ENCODE measurements around the gene TEAD2.

The TEAD2 gene

DNA sequence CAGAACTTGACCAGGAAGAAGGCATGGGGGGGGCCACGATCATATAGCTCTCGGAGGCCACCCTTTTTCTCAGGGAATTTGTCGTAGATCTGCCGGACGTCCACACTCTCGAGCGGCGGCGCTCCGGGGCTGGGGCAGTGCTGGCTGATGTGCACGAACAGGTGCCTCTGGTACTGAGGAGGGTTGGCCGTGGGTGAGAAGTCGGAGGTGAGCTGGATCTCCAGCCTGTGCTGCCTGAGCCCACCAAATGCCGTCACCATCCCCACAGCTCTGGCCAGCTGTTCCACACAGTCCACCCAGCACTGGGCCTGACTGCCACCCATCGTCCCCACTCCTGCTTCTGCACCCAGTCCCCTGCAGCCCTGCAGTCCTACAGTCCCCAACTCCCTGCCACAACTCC is 15.0 kb downstream of the TEAD2 start:
- ATAC-seq: no peak
- TF ChIP-seq, protein P1, sequence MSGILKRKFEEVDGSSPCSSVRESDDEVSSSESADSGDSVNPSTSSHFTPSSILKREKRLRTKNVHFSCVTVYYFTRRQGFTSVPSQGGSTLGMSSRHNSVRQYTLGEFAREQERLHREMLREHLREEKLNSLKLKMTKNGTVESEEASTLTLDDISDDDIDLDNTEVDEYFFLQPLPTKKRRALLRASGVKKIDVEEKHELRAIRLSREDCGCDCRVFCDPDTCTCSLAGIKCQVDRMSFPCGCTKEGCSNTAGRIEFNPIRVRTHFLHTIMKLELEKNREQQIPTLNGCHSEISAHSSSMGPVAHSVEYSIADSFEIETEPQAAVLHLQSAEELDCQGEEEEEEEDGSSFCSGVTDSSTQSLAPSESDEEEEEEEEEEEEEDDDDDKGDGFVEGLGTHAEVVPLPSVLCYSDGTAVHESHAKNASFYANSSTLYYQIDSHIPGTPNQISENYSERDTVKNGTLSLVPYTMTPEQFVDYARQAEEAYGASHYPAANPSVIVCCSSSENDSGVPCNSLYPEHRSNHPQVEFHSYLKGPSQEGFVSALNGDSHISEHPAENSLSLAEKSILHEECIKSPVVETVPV (CRISPR knock-in tag; IDR thresholded peaks at IDR 0.05): no peak
- TF ChIP-seq PPARA (CRISPR knock-in tag; IDR thresholded peaks at IDR 0.05; ENCODE audit: borderline replicate concordance) (no peak), ZNF8 (CRISPR knock-in tag; IDR thresholded peaks at IDR 0.05) (no peak), ZFP30 (CRISPR knock-in tag; IDR thresholded peaks at IDR 0.05) (no peak), ESRRG (CRISPR knock-in tag; IDR thresholded peaks at IDR 0.05) (no peak), ZC3H10 (CRISPR knock-in tag; IDR thresholded peaks at IDR 0.05) (no peak), ZFP3 (CRISPR knock-in tag; IDR thresholded peaks at IDR 0.05) (no peak)
- TF ChIP-seq, protein P2, sequence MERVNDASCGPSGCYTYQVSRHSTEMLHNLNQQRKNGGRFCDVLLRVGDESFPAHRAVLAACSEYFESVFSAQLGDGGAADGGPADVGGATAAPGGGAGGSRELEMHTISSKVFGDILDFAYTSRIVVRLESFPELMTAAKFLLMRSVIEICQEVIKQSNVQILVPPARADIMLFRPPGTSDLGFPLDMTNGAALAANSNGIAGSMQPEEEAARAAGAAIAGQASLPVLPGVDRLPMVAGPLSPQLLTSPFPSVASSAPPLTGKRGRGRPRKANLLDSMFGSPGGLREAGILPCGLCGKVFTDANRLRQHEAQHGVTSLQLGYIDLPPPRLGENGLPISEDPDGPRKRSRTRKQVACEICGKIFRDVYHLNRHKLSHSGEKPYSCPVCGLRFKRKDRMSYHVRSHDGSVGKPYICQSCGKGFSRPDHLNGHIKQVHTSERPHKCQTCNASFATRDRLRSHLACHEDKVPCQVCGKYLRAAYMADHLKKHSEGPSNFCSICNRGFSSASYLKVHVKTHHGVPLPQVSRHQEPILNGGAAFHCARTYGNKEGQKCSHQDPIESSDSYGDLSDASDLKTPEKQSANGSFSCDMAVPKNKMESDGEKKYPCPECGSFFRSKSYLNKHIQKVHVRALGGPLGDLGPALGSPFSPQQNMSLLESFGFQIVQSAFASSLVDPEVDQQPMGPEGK (CRISPR knock-in tag; IDR thresholded peaks at IDR 0.05; ENCODE audit: borderline replicate concordance): no peak
- TF ChIP-seq, protein P3, sequence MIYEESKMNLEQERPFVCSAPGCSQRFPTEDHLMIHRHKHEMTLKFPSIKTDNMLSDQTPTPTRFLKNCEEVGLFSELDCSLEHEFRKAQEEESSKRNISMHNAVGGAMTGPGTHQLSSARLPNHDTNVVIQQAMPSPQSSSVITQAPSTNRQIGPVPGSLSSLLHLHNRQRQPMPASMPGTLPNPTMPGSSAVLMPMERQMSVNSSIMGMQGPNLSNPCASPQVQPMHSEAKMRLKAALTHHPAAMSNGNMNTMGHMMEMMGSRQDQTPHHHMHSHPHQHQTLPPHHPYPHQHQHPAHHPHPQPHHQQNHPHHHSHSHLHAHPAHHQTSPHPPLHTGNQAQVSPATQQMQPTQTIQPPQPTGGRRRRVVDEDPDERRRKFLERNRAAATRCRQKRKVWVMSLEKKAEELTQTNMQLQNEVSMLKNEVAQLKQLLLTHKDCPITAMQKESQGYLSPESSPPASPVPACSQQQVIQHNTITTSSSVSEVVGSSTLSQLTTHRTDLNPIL (CRISPR knock-in tag; IDR thresholded peaks at IDR 0.05; ENCODE audit: low read depth): no peak

DNA sequence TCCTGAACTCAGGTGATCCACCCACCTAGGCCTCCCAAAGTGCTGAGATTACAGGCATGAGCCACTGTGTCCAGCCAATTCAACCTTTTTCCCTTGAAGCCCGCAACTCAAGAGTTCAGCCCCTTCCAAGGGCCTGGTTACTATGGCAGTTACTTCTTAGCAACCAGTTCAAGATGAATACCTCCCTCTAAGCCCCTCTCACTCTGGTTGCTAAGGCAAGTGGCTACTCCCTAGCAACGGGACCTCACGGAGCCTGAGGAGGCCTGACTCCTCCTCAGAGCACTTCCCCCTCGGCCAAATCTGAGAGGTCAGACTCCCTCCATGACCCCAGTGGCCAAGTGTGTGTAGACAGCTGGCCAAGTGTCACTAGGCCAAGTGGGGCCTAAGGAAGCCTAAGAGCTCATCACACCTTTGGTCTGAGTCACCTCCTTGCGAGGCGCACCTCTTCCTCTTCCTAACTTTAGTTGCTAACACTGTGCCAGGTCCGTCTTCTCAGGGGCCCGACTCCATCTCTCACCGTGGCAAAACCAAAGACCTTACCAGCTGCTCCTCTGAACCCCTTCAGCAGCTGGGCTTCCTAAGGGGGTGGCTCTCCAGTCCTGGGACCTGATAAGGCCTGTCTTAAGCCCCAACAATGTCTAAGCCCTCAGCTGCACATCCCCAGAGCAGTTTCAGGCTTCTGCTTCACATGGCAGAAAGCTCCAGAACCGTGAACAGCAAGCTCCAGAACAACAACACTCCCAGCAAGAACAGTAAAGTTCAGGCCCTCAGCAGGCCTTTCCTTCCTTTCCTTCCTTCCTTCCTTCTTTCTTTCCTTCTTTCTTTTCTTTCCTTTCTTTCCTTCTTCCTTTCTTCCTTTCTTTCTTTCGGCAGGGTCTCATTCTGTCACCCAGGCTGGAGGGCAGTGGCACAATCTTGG is 17.5 kb downstream of the TEAD2 start:
- ATAC-seq: no peak
- TF ChIP-seq BACH2 (CRISPR knock-in tag; IDR thresholded peaks at IDR 0.05; ENCODE audit: borderline replicate concordance) (no peak), PPARA (CRISPR knock-in tag; IDR thresholded peaks at IDR 0.05; ENCODE audit: borderline replicate concordance) (no peak), ZNF70 (CRISPR knock-in tag; IDR thresholded peaks at IDR 0.05) (no peak), ARNTL (CRISPR knock-in tag; IDR thresholded peaks at IDR 0.05; ENCODE audit: borderline replicate concordance, low read depth) (no peak)
- TF ChIP-seq, protein P4, sequence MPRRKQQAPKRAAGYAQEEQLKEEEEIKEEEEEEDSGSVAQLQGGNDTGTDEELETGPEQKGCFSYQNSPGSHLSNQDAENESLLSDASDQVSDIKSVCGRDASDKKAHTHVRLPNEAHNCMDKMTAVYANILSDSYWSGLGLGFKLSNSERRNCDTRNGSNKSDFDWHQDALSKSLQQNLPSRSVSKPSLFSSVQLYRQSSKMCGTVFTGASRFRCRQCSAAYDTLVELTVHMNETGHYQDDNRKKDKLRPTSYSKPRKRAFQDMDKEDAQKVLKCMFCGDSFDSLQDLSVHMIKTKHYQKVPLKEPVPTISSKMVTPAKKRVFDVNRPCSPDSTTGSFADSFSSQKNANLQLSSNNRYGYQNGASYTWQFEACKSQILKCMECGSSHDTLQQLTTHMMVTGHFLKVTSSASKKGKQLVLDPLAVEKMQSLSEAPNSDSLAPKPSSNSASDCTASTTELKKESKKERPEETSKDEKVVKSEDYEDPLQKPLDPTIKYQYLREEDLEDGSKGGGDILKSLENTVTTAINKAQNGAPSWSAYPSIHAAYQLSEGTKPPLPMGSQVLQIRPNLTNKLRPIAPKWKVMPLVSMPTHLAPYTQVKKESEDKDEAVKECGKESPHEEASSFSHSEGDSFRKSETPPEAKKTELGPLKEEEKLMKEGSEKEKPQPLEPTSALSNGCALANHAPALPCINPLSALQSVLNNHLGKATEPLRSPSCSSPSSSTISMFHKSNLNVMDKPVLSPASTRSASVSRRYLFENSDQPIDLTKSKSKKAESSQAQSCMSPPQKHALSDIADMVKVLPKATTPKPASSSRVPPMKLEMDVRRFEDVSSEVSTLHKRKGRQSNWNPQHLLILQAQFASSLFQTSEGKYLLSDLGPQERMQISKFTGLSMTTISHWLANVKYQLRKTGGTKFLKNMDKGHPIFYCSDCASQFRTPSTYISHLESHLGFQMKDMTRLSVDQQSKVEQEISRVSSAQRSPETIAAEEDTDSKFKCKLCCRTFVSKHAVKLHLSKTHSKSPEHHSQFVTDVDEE (CRISPR knock-in tag; IDR thresholded peaks at IDR 0.05): no peak
- TF ChIP-seq, protein P3 (CRISPR knock-in tag; IDR thresholded peaks at IDR 0.05; ENCODE audit: low read depth): no peak

DNA sequence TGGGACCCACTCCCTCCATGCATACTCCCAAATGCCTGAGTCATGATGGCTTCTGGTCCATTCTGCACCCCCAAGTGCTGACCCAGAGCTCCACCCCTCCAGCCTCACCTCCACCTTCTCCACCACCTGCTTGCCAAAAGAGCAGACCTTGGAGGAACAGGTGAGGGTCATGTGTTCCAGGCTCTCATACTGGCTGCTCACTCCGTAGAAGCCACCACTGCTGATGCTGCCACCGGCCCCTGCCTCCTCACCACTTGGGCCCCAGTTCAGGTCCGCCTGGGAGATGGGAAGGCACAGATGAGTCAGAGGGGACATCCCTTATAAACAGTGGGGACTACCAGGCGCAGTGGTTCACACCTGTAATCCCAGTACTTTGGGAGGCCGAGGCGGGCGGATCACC is 19.1 kb downstream of the TEAD2 start:
- no peak for ATAC-seq
- TF ChIP-seq ZNF565 (CRISPR knock-in tag; conservative IDR thresholded peaks at IDR 0.05; ENCODE audit: low read depth): no peak
- no peak for TF ChIP-seq ZC3H10 (CRISPR knock-in tag; IDR thresholded peaks at IDR 0.05)
- no peak for TF ChIP-seq SNAI2 (CRISPR knock-in tag; IDR thresholded peaks at IDR 0.05)
- TF ChIP-seq, protein P1 (CRISPR knock-in tag; IDR thresholded peaks at IDR 0.05): no peak

DNA sequence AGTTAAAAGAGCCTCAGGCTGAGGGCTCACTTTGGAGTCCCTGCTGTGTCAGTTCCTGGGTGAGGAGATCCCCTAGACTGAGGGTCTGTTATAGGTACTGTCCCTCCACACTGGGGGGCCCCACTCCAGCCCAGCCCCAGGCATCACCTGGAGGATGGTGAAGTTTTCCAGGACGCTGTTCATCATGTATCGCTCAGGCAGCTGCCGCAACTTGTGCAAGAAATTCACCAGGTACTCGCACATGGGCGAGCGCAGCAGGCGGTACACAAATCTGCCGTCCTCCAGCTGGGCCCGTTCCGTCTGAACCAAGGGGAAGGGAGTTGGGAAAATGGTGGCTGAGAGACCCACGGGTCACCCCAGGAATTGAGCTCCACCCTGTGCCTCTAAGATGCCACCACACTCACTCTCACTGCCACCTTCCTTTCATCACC is 19.9 kb downstream of the TEAD2 start:
- ATAC-seq: no peak
- TF ChIP-seq, protein P1 (CRISPR knock-in tag; IDR thresholded peaks at IDR 0.05): no peak
- TF ChIP-seq PPARA (CRISPR knock-in tag; IDR thresholded peaks at IDR 0.05; ENCODE audit: borderline replicate concordance): no peak
- TF ChIP-seq, protein P4 (CRISPR knock-in tag; IDR thresholded peaks at IDR 0.05): no peak
- no peak for TF ChIP-seq RARB (CRISPR knock-in tag; IDR thresholded peaks at IDR 0.05)
- no peak for TF ChIP-seq ZNF8 (CRISPR knock-in tag; IDR thresholded peaks at IDR 0.05)
- TF ChIP-seq TOX (CRISPR knock-in tag; IDR thresholded peaks at IDR 0.05; ENCODE audit: borderline replicate concordance): no peak
- no peak for TF ChIP-seq ZC3H10 (CRISPR knock-in tag; IDR thresholded peaks at IDR 0.05)
- TF ChIP-seq GLIS3 (CRISPR knock-in tag; IDR thresholded peaks at IDR 0.05): no peak
- TF ChIP-seq ARNTL (CRISPR knock-in tag; IDR thresholded peaks at IDR 0.05; ENCODE audit: borderline replicate concordance, low read depth): no peak
